Measurements from ENCODE around the gene NT5M.

Gene NT5M

DNA sequence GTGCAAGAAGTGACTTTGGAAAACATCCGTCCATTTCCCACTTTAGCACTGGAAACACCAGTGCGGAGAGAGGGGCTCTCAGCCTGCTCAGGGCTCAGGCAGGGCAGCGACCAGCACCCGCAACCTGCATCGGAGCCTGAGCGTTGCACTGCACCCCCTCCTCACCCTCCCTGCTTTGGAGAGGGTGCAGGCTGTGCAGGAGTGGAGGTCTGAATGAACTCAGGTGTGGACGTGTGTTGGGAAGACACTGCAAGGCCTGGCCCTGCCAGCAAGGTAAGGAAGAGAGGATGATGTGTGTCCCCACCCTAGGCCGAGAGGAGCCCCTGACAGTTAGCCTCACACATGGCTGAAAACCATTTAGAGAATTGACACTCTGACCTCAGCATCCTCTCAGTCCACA, 81.8 kb downstream of the NT5M start:
- TF ChIP-seq, protein P1, sequence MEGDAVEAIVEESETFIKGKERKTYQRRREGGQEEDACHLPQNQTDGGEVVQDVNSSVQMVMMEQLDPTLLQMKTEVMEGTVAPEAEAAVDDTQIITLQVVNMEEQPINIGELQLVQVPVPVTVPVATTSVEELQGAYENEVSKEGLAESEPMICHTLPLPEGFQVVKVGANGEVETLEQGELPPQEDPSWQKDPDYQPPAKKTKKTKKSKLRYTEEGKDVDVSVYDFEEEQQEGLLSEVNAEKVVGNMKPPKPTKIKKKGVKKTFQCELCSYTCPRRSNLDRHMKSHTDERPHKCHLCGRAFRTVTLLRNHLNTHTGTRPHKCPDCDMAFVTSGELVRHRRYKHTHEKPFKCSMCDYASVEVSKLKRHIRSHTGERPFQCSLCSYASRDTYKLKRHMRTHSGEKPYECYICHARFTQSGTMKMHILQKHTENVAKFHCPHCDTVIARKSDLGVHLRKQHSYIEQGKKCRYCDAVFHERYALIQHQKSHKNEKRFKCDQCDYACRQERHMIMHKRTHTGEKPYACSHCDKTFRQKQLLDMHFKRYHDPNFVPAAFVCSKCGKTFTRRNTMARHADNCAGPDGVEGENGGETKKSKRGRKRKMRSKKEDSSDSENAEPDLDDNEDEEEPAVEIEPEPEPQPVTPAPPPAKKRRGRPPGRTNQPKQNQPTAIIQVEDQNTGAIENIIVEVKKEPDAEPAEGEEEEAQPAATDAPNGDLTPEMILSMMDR (IDR thresholded peaks at IDR 0.05; ENCODE audit: insufficient read depth, low read length, missing control alignments) = no peak
- CTCF ChIA-PET = interaction anchor here (2.2 kb wide), 1 partner anchor 30 kb away, joined by 5 read pairs; no protein-coding TSS in a partner anchor

DNA sequence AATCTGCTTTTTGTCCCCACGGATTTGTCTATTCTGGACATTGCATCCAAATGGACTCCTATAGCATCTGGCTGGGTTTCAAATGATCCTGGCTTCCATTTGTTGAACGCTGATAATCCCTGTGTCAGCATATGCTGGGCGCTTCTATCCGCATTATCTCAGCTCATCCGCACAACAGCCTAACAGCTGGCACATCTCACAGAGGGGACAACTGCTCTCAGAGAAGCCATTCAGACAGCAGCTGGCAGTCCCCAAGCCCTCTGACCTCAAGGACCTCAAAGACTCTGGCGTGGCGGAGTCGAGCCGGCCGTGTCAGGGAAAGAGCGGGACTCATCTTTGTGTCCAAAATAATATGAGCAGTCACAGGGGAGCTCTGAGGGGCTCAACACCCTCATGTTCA, 82.3 kb downstream of the NT5M start:
- CTCF ChIA-PET = interaction anchor here (2.2 kb wide), 1 partner anchor 31 kb away, joined by 5 read pairs; no protein-coding TSS in a partner anchor
- DNase-seq (ENCODE audit: low read depth, low spot score) = no peak
- TF ChIP-seq, protein P1 (IDR thresholded peaks at IDR 0.05; ENCODE audit: insufficient read depth, low read length, missing control alignments) = no peak
- POLR2A ChIA-PET = no interaction called here
- H3K4me3 ChIP-seq (ENCODE audit: low read depth, low read length) = no peak overlapping the region

More for the DNA sequence above, 81.8 kb downstream of the NT5M start:
- POLR2A ChIA-PET = no interaction called here
- H3K4me3 ChIP-seq (ENCODE audit: low read depth, low read length) = no peak overlapping the region
- DNase-seq (ENCODE audit: low read depth, low spot score) = no peak

DNA sequence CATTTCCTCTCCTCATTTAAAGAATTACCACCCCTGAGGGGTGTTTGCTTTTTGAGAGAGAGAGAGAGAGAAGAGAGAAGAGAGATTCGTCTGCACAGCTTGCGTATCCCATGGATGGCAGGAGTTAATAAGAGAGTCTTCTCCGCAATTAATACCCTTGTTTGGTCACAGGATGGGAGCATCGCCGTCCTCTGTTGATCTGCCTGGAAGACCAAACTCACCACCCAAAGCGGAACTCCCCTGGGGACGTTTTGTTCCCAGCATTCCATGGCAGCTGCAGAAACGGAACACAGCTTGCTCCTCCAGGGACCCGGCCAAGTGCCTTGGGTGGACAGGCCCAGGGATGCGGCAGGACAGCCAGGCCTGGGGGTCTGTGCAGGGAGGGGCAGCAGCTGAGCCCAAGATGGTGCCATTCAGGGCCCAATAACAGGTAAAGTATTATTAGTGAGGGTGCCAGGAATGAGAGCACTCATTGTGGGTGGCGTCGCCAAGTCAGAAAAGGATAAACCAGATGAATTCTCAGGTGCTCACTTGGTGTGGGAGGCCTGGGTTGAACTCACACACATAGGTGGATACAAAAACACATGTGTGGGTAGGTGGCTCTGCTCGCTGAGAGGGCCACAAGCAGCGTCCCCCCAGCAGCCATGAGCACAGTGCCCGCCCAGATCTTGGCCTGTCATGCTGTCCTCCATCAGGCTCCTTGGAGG, 83.1 kb downstream of the NT5M start:
- no peak for DNase-seq (ENCODE audit: low read depth, low spot score)
- CTCF ChIA-PET = interaction anchor here (2.2 kb wide), 1 partner anchor 32 kb away, joined by 5 read pairs; no protein-coding TSS in a partner anchor
- POLR2A ChIA-PET = no interaction called here
- H3K4me3 ChIP-seq (ENCODE audit: low read depth, low read length) = no peak overlapping the region
- TF ChIP-seq, protein P1 (IDR thresholded peaks at IDR 0.05; ENCODE audit: insufficient read depth, low read length, missing control alignments) = no peak

DNA sequence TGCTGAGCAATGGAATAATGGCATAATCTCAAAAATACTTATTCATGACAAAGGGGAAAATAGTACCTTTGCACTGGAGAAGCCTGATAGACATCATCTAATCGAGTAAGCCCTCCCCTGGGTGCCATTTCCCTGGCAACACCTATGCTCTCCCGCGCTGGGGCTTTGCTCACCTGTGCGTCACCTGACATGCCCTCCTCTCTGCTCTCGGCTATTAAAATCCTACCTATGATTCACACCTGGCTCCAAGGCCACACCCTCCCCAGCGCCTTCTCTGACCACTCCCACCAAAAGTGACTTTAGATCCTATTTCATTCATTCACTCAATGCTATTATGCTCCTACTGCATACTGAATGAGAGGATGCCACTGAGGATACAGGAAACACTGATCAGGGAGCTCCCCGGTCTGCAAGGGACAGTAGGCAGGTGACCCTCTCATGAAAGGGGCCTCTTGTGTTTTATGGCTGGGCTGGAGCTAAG, 83.9 kb downstream of the NT5M start:
- TF ChIP-seq, protein P1 (IDR thresholded peaks at IDR 0.05; ENCODE audit: insufficient read depth, low read length, missing control alignments) = no peak
- H3K4me3 ChIP-seq (ENCODE audit: low read depth, low read length) = no peak overlapping the region
- ChIA-PET CTCF (interaction anchor here (1.2 kb wide), 1 partner anchor 10 kb away, joined by 4 read pairs; no protein-coding TSS in a partner anchor), POLR2A (no interaction called here)
- no peak for DNase-seq (ENCODE audit: low read depth, low spot score)

DNA sequence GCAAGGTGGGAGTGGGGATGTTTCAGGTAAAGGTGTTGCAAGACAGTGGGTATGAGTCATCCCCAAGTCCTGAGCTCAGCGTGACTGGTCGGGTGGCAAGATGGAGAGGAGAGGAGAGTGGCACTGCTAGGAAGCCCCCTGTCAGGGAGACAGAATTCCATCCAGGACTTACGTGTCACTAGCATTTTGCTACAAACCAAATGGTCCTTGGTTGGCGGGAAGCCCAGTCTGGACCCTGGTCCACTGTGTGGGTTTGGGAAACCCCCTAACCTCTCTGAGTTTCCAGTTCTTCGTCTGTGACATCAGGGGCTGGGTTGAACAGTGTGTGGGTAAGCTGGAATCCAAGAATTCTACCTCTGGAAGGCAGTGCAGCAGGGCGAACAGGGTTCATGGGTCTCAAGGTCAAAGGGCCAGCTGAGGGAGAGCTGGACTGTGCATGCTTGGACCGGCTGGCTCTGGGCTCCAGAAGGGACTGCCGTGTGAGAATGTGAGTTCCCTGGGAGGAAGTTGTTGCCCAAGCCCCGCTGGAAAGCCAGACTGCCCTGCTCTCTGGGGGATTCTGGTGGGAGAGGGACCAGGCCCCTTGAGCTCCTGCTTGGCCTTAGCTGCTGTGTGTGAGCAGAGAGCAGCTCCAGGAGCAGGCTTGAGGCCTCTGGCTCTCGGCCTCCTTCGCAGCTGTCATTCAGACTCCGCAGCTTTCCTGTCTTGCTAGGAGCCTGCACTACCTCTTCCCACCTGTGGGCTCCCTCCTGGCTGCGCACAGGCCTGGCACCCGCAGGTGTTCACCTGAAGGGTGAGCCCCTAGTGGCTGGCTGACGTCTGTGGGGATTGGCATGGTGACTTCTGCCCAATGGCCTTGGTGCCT, 84.6 kb downstream of the NT5M start:
- ChIA-PET CTCF (interaction anchor here (1.2 kb wide), 1 partner anchor 10 kb away, joined by 4 read pairs; no protein-coding TSS in a partner anchor), POLR2A (no interaction called here)
- no peak for DNase-seq (ENCODE audit: low read depth, low spot score)
- H3K4me3 ChIP-seq (ENCODE audit: low read depth, low read length) = no peak overlapping the region
- TF ChIP-seq, protein P1 (IDR thresholded peaks at IDR 0.05; ENCODE audit: insufficient read depth, low read length, missing control alignments) = no peak

All from AG04449 (cell line).